Thoracic aorta (tissue), 2 donors: ENCODE results near the gene TXNDC12. TPM values are rescaled to one million over a fixed set of nuclear protein-coding genes. Genes with fewer than 3 reads are reported as not detected.

Source experiments
- ATAC-seq: fragments of 150-250 bp; one replicate; pipeline ENCODE4 v1.8.0; 2017; ENCODE audit warnings: low read depth; ENCODE audit not compliant: insufficient number of reproducible peaks, low FRiP score
- DNase-seq: peaks from one replicate; pipeline ENCODE4 v3.0.0-alpha.2; 2020; ENCODE audit warnings: low spot score
- H3K27ac ChIP-seq, 2 donors: fragments of 200-600 bp; sonication (generic); 1 replicate in 1 of 2; 2 replicates in 1 of 2; pipeline ENCODE4 v1.5.1; 2016; ENCODE audit warnings: mild to moderate bottlenecking in 2 of 2, moderate library complexity in 2 of 2
- H3K27me3 ChIP-seq: fragments of 200-600 bp; sonication (generic); replicated peaks from 2 replicates; pipeline ENCODE4 v1.6.0; 2016; ENCODE audit warnings: mild to moderate bottlenecking; ENCODE audit not compliant: insufficient read depth
- H3K36me3 ChIP-seq: fragments of 200-600 bp; sonication (generic); one replicate; pipeline ENCODE4 v1.5.1; 2016
- H3K4me1 ChIP-seq, 2 donors: fragments of 200-600 bp; sonication (generic); 1 replicate in 1 of 2; 2 replicates in 1 of 2; pipeline versions ENCODE4 v1.5.1 to v1.6.0; 2016; ENCODE audit warnings: low read depth in 2 of 2, mild to moderate bottlenecking in 1 of 2; ENCODE audit not compliant: control insufficient read depth in 1 of 2
- H3K4me3 ChIP-seq: fragments of 200-600 bp; sonication (generic); 2 replicates; pipeline ENCODE4 v1.5.1; 2016; ENCODE audit warnings: mild to moderate bottlenecking
- H3K9me3 ChIP-seq: fragments of 200-600 bp; sonication (generic); 2 replicates; pipeline ENCODE4 v1.5.1; 2016
- total RNA-seq, 2 donors: library from RNA; depleted of rRNA; stranded (reverse); fragments of >200 nt; gene quantifications; one replicate each; pipeline versions ENCODE4 v1.1.0 to v1.2.3, GENCODE V29; 2016
- TF ChIP-seq, protein P1 (sequence below): fragments of 200-600 bp; sonication (generic); IDR thresholded peaks from one replicate; pipeline ENCODE4 v1.5.1; 2019; ENCODE audit warnings: antibody characterized with exemption

Gene TXNDC12
- total RNA-seq, 2 donors from 2014 or later = 22.3 to 53.8 TPM

DNA sequence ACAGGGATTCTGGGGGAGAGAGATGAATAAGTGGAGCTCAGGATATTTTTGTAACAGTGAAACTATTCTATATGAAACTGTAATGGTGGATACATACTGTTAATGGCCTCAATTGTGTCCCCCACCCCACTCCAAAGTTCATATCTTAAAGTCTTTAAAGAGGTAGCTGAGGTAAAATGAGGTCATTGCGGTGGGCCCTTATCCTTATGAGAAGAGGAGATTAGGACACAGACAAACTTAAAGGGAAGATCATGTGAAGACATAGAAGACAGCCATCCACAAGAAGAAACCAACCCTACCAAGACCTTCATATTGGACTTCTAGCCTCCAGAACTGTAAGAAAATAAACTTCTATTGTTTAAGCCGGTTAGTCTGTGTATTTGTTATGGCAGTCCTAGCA, 9.8 kb downstream of the TXNDC12 start:
- no peak overlapping the region for H3K4me3 ChIP-seq
- DNase-seq = no peak
- H3K4me1 ChIP-seq = no peaks in the 10 kb centered on the region
- peaks cover 6% of the 10 kb centered on the region for H3K36me3 ChIP-seq
- no peaks in the 10 kb centered on the region for H3K9me3 ChIP-seq
- H3K27ac ChIP-seq = no peak overlapping the region
- no peaks in the 10 kb centered on the region for H3K27me3 ChIP-seq
- ATAC-seq = no peak
- TF ChIP-seq, protein P1, sequence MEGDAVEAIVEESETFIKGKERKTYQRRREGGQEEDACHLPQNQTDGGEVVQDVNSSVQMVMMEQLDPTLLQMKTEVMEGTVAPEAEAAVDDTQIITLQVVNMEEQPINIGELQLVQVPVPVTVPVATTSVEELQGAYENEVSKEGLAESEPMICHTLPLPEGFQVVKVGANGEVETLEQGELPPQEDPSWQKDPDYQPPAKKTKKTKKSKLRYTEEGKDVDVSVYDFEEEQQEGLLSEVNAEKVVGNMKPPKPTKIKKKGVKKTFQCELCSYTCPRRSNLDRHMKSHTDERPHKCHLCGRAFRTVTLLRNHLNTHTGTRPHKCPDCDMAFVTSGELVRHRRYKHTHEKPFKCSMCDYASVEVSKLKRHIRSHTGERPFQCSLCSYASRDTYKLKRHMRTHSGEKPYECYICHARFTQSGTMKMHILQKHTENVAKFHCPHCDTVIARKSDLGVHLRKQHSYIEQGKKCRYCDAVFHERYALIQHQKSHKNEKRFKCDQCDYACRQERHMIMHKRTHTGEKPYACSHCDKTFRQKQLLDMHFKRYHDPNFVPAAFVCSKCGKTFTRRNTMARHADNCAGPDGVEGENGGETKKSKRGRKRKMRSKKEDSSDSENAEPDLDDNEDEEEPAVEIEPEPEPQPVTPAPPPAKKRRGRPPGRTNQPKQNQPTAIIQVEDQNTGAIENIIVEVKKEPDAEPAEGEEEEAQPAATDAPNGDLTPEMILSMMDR = no peak

DNA sequence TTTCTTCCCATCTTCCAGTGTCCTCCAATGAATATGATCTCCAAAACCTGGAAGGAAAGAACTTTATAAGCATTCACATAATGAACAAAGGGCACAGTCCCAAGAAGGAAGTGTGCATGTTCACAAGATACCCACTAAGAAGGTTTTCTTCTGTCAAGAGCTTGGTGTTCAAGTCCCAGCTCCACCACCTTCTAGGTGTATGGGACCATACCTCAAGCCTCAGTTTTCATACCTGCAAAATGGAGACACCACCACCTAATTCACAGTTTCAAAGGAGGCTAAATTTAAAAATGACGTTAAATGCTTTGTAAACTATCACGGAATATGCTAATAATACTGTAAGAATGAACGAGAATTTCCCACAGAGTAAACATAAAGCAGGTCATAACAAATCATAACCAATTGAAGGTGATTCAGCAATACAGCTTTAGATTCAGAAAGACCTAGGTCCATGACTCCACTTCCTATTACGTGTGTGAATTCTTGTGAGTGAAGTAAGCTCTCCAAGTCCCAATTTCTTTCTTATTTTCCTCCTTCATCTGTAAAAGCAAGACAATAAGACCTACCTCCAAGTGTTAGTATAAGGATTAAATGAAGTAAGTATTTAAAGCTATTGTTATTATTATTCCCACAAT, 13.3 kb downstream of the TXNDC12 start:
- DNase-seq = no peak
- no peaks in the 10 kb centered on the region for H3K9me3 ChIP-seq
- no peak overlapping the region for H3K4me3 ChIP-seq
- H3K27ac ChIP-seq = no peak overlapping the region
- TF ChIP-seq, protein P1 = no peak
- H3K27me3 ChIP-seq = no peaks in the 10 kb centered on the region
- H3K4me1 ChIP-seq = no peaks in the 10 kb centered on the region
- H3K36me3 ChIP-seq = peaks cover 13% of the 10 kb centered on the region
- ATAC-seq = no peak

DNA sequence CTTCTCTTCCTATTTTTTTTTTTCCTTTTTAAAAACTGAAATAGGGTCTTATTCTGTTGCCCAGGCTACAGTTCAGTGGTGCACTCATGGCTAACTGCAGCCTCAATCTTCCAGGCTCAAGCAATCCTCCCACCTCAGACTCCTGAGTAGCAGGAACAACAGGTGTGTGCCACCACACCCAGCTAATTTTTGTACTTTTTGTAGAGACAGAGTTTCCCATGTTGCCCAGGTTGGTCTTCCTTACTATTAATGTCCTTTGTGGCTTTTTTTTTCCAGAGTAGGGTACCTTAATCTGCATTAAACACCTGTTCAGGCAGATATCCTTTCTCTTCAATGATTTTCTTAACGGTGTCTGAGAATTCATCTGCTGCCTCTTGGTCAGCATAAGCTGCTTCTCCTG, 17.1 kb downstream of the TXNDC12 start:
- Histone ChIP-seq H3K9me3 (no peaks in the 10 kb centered on the region), H3K4me1 (peaks cover 4% of the 10 kb centered on the region in 2 donors), H3K36me3 (peaks cover 13% of the 10 kb centered on the region), H3K4me3 (no peak overlapping the region), H3K27ac (no peak overlapping the region), H3K27me3 (no peaks in the 10 kb centered on the region)
- TF ChIP-seq, protein P1 = no peak
- ATAC-seq = no peak
- DNase-seq = no peak

DNA sequence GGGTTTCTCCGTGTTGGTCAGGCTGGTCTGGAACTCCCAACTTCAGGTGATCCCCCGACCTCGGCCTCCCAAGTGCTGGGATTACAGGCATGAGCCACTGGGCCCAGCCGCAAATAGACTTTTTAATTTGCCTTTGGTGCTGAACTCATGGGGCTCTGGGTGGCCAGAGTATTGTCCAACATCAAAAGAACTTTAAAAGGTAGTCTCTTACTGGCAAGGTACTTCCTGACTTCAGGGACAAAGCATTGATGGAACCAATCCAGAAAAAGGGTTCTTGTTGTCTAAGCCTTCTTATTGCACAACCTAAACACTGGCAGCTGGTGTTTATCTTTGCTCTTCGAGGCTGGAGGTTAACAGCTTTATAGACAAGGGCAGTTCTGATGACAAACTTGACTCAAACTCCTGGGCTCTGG, 17.6 kb downstream of the TXNDC12 start:
- peaks cover 13% of the 10 kb centered on the region for H3K36me3 ChIP-seq

DNA sequence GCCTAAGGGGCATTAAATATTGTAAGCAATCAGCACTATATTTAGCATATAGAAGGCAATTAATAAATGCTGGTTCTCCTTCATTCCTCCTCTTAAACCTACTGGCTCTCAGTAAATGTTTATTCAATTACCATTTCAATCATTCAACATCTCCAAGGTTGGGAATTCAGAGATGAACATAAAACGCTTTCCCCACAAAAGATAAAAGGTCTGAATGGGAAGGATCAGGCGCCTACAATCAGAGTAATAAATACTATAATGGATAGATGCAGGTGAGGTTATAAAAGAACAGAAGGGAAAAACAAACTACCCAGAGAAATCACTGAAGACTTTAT, 21.0 kb downstream of the TXNDC12 start:
- Histone ChIP-seq H3K4me1 (peaks cover 21 to 28% of the 10 kb centered on the region in 2 donors), H3K4me3 (peak overlapping the region; percentile 84)
- TF ChIP-seq, protein P1 = no peak

More for the DNA sequence above, 17.6 kb downstream of the TXNDC12 start:
- H3K9me3 ChIP-seq = no peaks in the 10 kb centered on the region
- no peak overlapping the region for H3K27ac ChIP-seq
- DNase-seq = no peak
- no peak overlapping the region for H3K4me3 ChIP-seq
- TF ChIP-seq, protein P1 = no peak
- ATAC-seq = no peak
- H3K4me1 ChIP-seq = peaks cover 5 to 6% of the 10 kb centered on the region in 2 donors
- no peaks in the 10 kb centered on the region for H3K27me3 ChIP-seq

More for the DNA sequence above, 21.0 kb downstream of the TXNDC12 start:
- H3K27ac ChIP-seq = peak overlapping the region; percentile 88 to 91
- ATAC-seq = no peak
- no peak for DNase-seq
- no peaks in the 10 kb centered on the region for H3K27me3 ChIP-seq
- no peaks in the 10 kb centered on the region for H3K9me3 ChIP-seq
- no peaks in the 10 kb centered on the region for H3K36me3 ChIP-seq
